Stomach smooth muscle (tissue), 2 donors: ENCODE results near the gene TGM6.
"Not testable (repeated sequence)": the region's sequence is repeated elsewhere in the genome, so short reads cannot be mapped to it uniquely, and the experiment has no call there.

ENCODE experiments used
- H3K27ac ChIP-seq: one replicate; pipeline ENCODE4 v1.7.0; 2013; ENCODE audit warnings: mild to moderate bottlenecking, low read length, inconsistent platforms
- H3K27me3 ChIP-seq, 2 donors: one replicate each; pipeline ENCODE4 v1.7.0; 2013; ENCODE audit warnings: low read length in 2 of 2; ENCODE audit not compliant: insufficient read depth in 2 of 2, control insufficient read depth in 1 of 2
- H3K36me3 ChIP-seq, 2 donors: one replicate each; pipeline ENCODE4 v1.7.0; 2013; ENCODE audit warnings: low read length in 2 of 2; ENCODE audit not compliant: control insufficient read depth in 2 of 2, insufficient read depth in 2 of 2
- H3K4me1 ChIP-seq: one replicate; pipeline ENCODE4 v1.7.0; 2013; ENCODE audit warnings: low read length; ENCODE audit not compliant: control insufficient read depth, insufficient read depth
- H3K4me3 ChIP-seq, 2 donors: one replicate each; pipeline ENCODE4 v1.7.0; 2013; ENCODE audit warnings: low read length in 2 of 2
- H3K9ac ChIP-seq, 2 donors: one replicate each; pipeline ENCODE4 v1.7.0; 2013; ENCODE audit warnings: low read length in 2 of 2, mild to moderate bottlenecking in 1 of 2
- H3K9me3 ChIP-seq, 2 donors: one replicate each; pipeline ENCODE4 v1.7.0; 2013; ENCODE audit warnings: low read length in 2 of 2; ENCODE audit not compliant: control insufficient read depth in 2 of 2
- donor health status: healthy.
- donor health status: Pancreatic carcinoma.

The TGM6 gene

GRCh38 chr20:2397091-2397490, 16.4 kb downstream of the TGM6 start:
- Histone ChIP-seq H3K27ac (no peak overlapping the region), H3K27me3 (peaks cover 0 to 2% of the 10 kb centered on the region in 2 donors), H3K4me1 (no peaks in the 10 kb centered on the region), H3K4me3 (no peak overlapping the region), H3K9ac (no peak overlapping the region), H3K36me3 (no peaks in the 10 kb centered on the region), H3K9me3 (peaks cover 3 to 11% of the 10 kb centered on the region in 2 donors)

DNA sequence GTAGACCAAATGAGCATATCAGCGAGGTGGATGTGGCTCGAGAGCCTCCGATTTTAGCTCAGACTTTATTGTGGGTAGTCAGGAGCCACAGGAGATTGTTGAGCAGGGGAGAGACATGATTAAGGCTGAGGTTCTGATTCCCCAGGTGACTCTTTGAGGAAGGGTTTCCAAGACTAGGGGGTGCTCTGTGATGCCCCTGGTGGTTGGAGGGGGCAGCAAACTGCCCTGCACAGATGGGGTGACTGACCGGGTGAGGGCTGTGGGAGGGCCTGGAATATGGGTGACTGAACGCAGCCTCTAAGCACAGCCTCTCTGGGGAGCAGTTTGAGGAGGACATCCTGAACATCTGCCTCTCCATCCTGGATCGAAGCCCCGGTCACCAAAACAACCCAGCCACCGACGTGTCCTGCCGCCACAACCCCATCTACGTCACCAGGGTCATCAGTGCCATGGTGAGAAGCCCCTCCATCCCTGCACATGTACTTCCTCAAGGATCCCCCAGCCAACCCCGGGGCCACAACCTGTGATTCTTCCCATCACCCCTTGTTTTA, 17.0 kb downstream of the TGM6 start:
- Histone ChIP-seq H3K4me1 (no peaks in the 10 kb centered on the region), H3K9ac (no peak overlapping the region), H3K9me3 (peaks cover 2 to 11% of the 10 kb centered on the region in 2 donors), H3K27me3 (peaks cover 0 to 2% of the 10 kb centered on the region in 2 donors), H3K27ac (no peak overlapping the region), H3K36me3 (no peaks in the 10 kb centered on the region), H3K4me3 (no peak overlapping the region)

GRCh38 chr20:2398449-2398848, 17.7 kb downstream of the TGM6 start:
- Histone ChIP-seq H3K27me3 (peaks cover 0 to 4% of the 10 kb centered on the region in 2 donors), H3K4me3 (no peak overlapping the region), H3K27ac (no peak overlapping the region), H3K9me3 (peaks cover 2 to 11% of the 10 kb centered on the region in 2 donors), H3K36me3 (no peaks in the 10 kb centered on the region), H3K4me1 (no peaks in the 10 kb centered on the region), H3K9ac (no peak overlapping the region)

- H3K4me3 ChIP-seq, result no peak overlapping the region
- H3K27me3 ChIP-seq, result peaks cover 0 to 4% of the 10 kb centered on the region in 2 donors
- peaks cover 2 to 11% of the 10 kb centered on the region in 2 donors for H3K9me3 ChIP-seq
- H3K27ac ChIP-seq, result no peak overlapping the region
- H3K9ac ChIP-seq, result no peak overlapping the region
- no peaks in the 10 kb centered on the region for H3K36me3 ChIP-seq
- no peaks in the 10 kb centered on the region for H3K4me1 ChIP-seq
These were observed 18.7 kb downstream of the TGM6 start for GRCh38 chr20:2399390-2399789.

- Histone ChIP-seq H3K4me3 (no peak overlapping the region), H3K9me3 (peaks cover 4 to 15% of the 10 kb centered on the region in 2 donors), H3K27ac (no peak overlapping the region), H3K4me1 (no peaks in the 10 kb centered on the region), H3K9ac (no peak overlapping the region), H3K27me3 (peaks cover 0 to 4% of the 10 kb centered on the region in 2 donors), H3K36me3 (no peaks in the 10 kb centered on the region)
These were observed 19.6 kb downstream of the TGM6 start for GRCh38 chr20:2400290-2400689.

GRCh38 chr20:2401527-2401926, 20.8 kb downstream of the TGM6 start:
- Histone ChIP-seq H3K9ac (no peak overlapping the region), H3K4me1 (no peaks in the 10 kb centered on the region), H3K9me3 (peaks cover 9 to 16% of the 10 kb centered on the region in 2 donors), H3K36me3 (no peaks in the 10 kb centered on the region), H3K4me3 (no peak overlapping the region), H3K27ac (no peak overlapping the region), H3K27me3 (peaks cover 0 to 5% of the 10 kb centered on the region in 2 donors)

- H3K4me3 ChIP-seq, result no peak overlapping the region
- no peak overlapping the region for H3K27ac ChIP-seq
- no peaks in the 10 kb centered on the region for H3K36me3 ChIP-seq
- H3K9ac ChIP-seq, result no peak overlapping the region
- peaks cover 0 to 5% of the 10 kb centered on the region in 2 donors for H3K27me3 ChIP-seq
- H3K4me1 ChIP-seq, result no peaks in the 10 kb centered on the region
- H3K9me3 ChIP-seq, result peaks cover 9 to 16% of the 10 kb centered on the region in 2 donors
These were observed 21.7 kb downstream of the TGM6 start for GRCh38 chr20:2402271-2402980.

- Histone ChIP-seq H3K27me3 (peaks cover 0 to 9% of the 10 kb centered on the region in 2 donors), H3K4me1 (no peaks in the 10 kb centered on the region), H3K36me3 (no peaks in the 10 kb centered on the region), H3K27ac (no peak overlapping the region), H3K9me3 (peaks cover 9 to 10% of the 10 kb centered on the region in 2 donors), H3K9ac (no peak overlapping the region), H3K4me3 (no peak overlapping the region)
These were observed 22.8 kb downstream of the TGM6 start for GRCh38 chr20:2403291-2404052.

DNA sequence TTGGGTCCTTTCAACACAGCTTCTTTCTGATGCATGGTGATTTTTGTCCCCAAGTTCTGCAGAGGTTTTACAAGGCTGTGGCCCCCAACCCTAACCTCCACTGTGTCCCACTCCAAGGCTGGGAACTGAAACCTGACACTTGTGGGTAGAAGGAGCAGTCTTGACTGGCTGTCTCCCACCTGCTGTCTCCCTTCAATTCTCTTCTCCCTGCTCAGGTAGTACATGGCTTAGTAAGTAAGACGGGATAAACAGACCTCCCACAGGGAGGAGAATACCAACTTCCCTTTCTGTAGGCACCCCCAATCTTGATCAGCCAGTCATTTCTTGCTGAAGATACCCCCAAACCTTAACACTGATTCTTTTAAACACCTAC, 25.0 kb downstream of the TGM6 start:
- Histone ChIP-seq H3K4me1 (no peaks in the 10 kb centered on the region), H3K9me3 (peaks cover 9% of the 10 kb centered on the region in 2 donors), H3K27ac (no peak overlapping the region), H3K36me3 (no peaks in the 10 kb centered on the region), H3K9ac (no peak overlapping the region), H3K4me3 (no peak overlapping the region), H3K27me3 (peaks cover 0 to 9% of the 10 kb centered on the region in 2 donors)

GRCh38 chr20:2407355-2407754, 26.7 kb downstream of the TGM6 start:
- H3K4me3 ChIP-seq, H3K27ac ChIP-seq, H3K9me3 ChIP-seq, H3K36me3 ChIP-seq, H3K9ac ChIP-seq, H3K4me1 ChIP-seq, H3K27me3 ChIP-seq: not testable (repeated sequence)
